GM12878 (cell line): ENCODE measurements around the gene HCAR3. TPM values are rescaled to one million over a fixed set of nuclear protein-coding genes. Genes with fewer than 3 reads are reported as not detected.
"Not testable (repeated sequence)": the region's sequence is repeated elsewhere in the genome, so short reads cannot be mapped to it uniquely, and the experiment has no call there.

Experiments used
- ATAC-seq: fragments of 200-7000 bp; cut with Tn5 transposase; 3 replicates; pipeline ENCODE4 v1.9.1; 2020; ENCODE audit warnings: mild to moderate bottlenecking, moderate library complexity
- BruUV-seq: library from RNA; stranded (reverse); fragments of 400-500 nt; replicated peaks from 2 replicates; lab custom pipeline; 2021; lab: Mats Ljungman, UMichigan
- CTCF ChIA-PET: fragments of 300-600 bp; sonication (Branson Sonifier 250); formaldehyde crosslinking; extraction: SDS; loops from one replicate; lab custom pipeline; 2021; ENCODE audit warnings: inconsistent platforms; lab: Yijun Ruan, JAX
- POLR2A ChIA-PET: fragments of 350-600 bp; formaldehyde crosslinking; extraction: SDS; loops from one replicate; lab custom pipeline; 2021; ENCODE audit warnings: inconsistent platforms; lab: Charles Lee
- RAD21 ChIA-PET: fragments of 300-600 bp; sonication (Branson Sonifier 250); formaldehyde crosslinking; loops from one replicate; lab custom pipeline; 2023; ENCODE audit warnings: antibody characterized with exemption; ENCODE audit not compliant: unreplicated experiment; lab: Charles Lee
- SMC1A ChIA-PET: fragments of 300-600 bp; sonication (Branson Sonifier 250); formaldehyde crosslinking; loops from one replicate; lab custom pipeline; 2023; ENCODE audit not compliant: unreplicated experiment, uncharacterized antibody; lab: Charles Lee
- DNase-seq: peaks from one replicate; pipeline ENCODE4 v3.0.0-alpha.2; 2011; ENCODE audit warnings: low read depth, low spot score
- FAIRE-seq: peaks from 3 replicates; lab custom pipeline; 2011; peaks lifted over from hg19 to GRCh38; lab: Jason Lieb, UNC
- H2AFZ ChIP-seq: 2 replicates; pipeline ENCODE4 v1.6.0; 2011; ENCODE audit warnings: low read depth, low read length, control low read depth; ENCODE audit not compliant: control insufficient read depth
- H3K27ac ChIP-seq: 2 replicates; pipeline ENCODE4 v1.5.1; 2011; ENCODE audit warnings: control low read depth; ENCODE audit not compliant: control insufficient read depth, insufficient read depth
- H3K27me3 ChIP-seq, 2 experiments: replicated peaks in 1 of 2; 2 replicates each; pipeline versions ENCODE4 v1.6.0 to v1.6.1; 2011; ENCODE audit warnings: low read length in 1 of 2; ENCODE audit not compliant: control insufficient read depth in 2 of 2, insufficient read depth in 2 of 2
- H3K36me3 ChIP-seq, 2 experiments: 2 replicates each; pipeline ENCODE4 v1.5.1; 2011; ENCODE audit warnings: low read length in 1 of 2; ENCODE audit not compliant: control insufficient read depth in 2 of 2, insufficient read depth in 2 of 2
- H3K4me1 ChIP-seq: 2 replicates; pipeline ENCODE4 v1.6.1; 2011; ENCODE audit warnings: mild to moderate bottlenecking, low read length, moderate library complexity, mixed read lengths; ENCODE audit not compliant: control insufficient read depth, insufficient read depth
- H3K4me2 ChIP-seq: 2 replicates; pipeline ENCODE4 v1.6.0; 2011; ENCODE audit warnings: control low read depth; ENCODE audit not compliant: control insufficient read depth, insufficient read depth
- H3K4me3 ChIP-seq: fragments of 200-600 bp; sonication (generic); 2 replicates; pipeline ENCODE4 v1.5.1; 2016
- H3K79me2 ChIP-seq: 2 replicates; pipeline ENCODE4 v1.6.0; 2011; ENCODE audit warnings: low read length; ENCODE audit not compliant: control insufficient read depth, insufficient read depth
- H3K9ac ChIP-seq: 2 replicates; pipeline ENCODE4 v1.8.0; 2011; ENCODE audit warnings: low read length, control low read depth, mixed read lengths; ENCODE audit not compliant: control insufficient read depth, insufficient read depth
- H3K9me3 ChIP-seq: replicated peaks from 3 replicates; pipeline ENCODE4 v1.5.1; 2011; ENCODE audit warnings: mild to moderate bottlenecking, low read length; ENCODE audit not compliant: control insufficient read depth, insufficient read depth
- H4K20me1 ChIP-seq: 2 replicates; pipeline ENCODE4 v1.6.0; 2011; ENCODE audit not compliant: control insufficient read depth, insufficient read depth
- RELB ChIP-seq: fragments of 450-650 bp; IDR thresholded peaks from 2 replicates; pipeline ENCODE4 v1.6.1; 2017; ENCODE audit warnings: low read depth, mild to moderate bottlenecking, moderate library complexity
- ZNF24 ChIP-seq: fragments of 450-650 bp; IDR thresholded peaks from 2 replicates; pipeline ENCODE4 v1.6.1; 2017; ENCODE audit warnings: antibody characterized with exemption, mild to moderate bottlenecking
- ZNF622 ChIP-seq: fragments of 450-650 bp; IDR thresholded peaks from 2 replicates; pipeline ENCODE4 v1.6.1; 2017; ENCODE audit warnings: mild to moderate bottlenecking, inconsistent platforms
- WGBS: methylation state at CpG from one replicate; pipeline ENCODE4 v1.1.6; 2016; ENCODE audit warnings: low lambda C conversion rate; ENCODE audit not compliant: insufficient replicate concordance, insufficient coverage; ENCODE audit errors: missing lambda C conversion rate; 5-methylcytosine and 5-hydroxymethylcytosine counted together
- in situ Hi-C: fragments of 300-500 bp; cut with MboI; formaldehyde crosslinking; loops from 9 replicates; pipeline ENCODE4 v1.14.3; 2018; ENCODE audit warnings: mixed read lengths
- intact Hi-C: fragments of 100-400 bp; cut with micrococcal nuclease; formaldehyde crosslinking; loops from one replicate; pipeline ENCODE4 v1.14.2; 2022; ENCODE audit not compliant: unreplicated experiment
- polyA plus RNA-seq, 11 experiments: library from polyadenylated mRNA; depleted of rRNA in 4 of 11; unstranded in 6 of 11; stranded (reverse) in 5 of 11; fragments of >200 nt; fragmentation: Nextera tagmentation in 4 of 11; fragmentation: Illumina TruSeq in 1 of 11; extraction: Ambion mirVana in 4 of 11; extraction: Trizol in 1 of 11; gene quantifications; 1 replicate in 1 of 11; 2 replicates in 10 of 11; pipeline versions ENCODE4 v1.2.1 to v1.2.3, GENCODE V29; 2011 to 2016; ENCODE audit warnings: inconsistent platforms in 2 of 11, missing spikeins in 2 of 11, low read depth in 1 of 11
- total RNA-seq, 4 experiments: library from RNA; depleted of rRNA in 3 of 4; stranded (reverse); fragments of >200 nt in 3 of 4; fragmentation: Illumina TruSeq in 1 of 4; extraction: Trizol in 1 of 4; gene quantifications; 2 replicates each; pipeline versions ENCODE4 v1.2.1 to v1.2.3, GENCODE V29; 2013 to 2021

HCAR3 gene
- total and polyA plus RNA-seq, 10 of the 15 experiments (the other 5 are each of a cell fraction or from before 2014, with no cell fraction given) = 0.57 to 3.0 (median 2.2) TPM

GRCh38 chr12:122752464-122753318 is 36.1 kb upstream of the HCAR3 start, which contains the start of gene DENR (continued):
- no peak for TF ChIP-seq ZNF622
- no peak for TF ChIP-seq ZNF24
- TF ChIP-seq RELB = peak; percentile 51; the same call in 1 of the 2 replicates

GRCh38 chr12:122750781-122751515 is 34.3 kb upstream of the HCAR3 start:
- 79% methylated on average over 17 of the region's 17 CpGs for WGBS
- H3K27me3 ChIP-seq, H4K20me1 ChIP-seq, H3K4me1 ChIP-seq, H3K9ac ChIP-seq, SMC1A ChIA-PET, CTCF ChIA-PET, H3K27ac ChIP-seq, RAD21 ChIA-PET, FAIRE-seq, H3K9me3 ChIP-seq, POLR2A ChIA-PET, BruUV-seq, ATAC-seq, H3K4me3 ChIP-seq, DNase-seq, H3K36me3 ChIP-seq: not testable (repeated sequence)
- H3K79me2 ChIP-seq = peaks cover 24% of the 10 kb centered on the region
- intact Hi-C loops (loop anchor here (2.0 to 5.0 kb wide), 3 partner anchors 30 to 349 kb away; no protein-coding TSS in a partner anchor), in situ Hi-C loops (loop anchor here (5.0 kb wide), 1 partner anchor 114 kb away; no protein-coding TSS in a partner anchor)
- H3K4me2 ChIP-seq = peak overlapping the region; percentile 18; the same call in 1 of the 2 replicates
- peak overlapping the region; percentile 45 for H2AFZ ChIP-seq
